H1 (cell line): ENCODE measurements around the gene PPP1R18. TPM values are rescaled to one million over a fixed set of nuclear protein-coding genes. Genes with fewer than 3 reads are reported as not detected.

Experiments
- CTCF ChIA-PET: fragments of 300-600 bp; sonication (Branson Sonifier 250); formaldehyde crosslinking; loops from one replicate; lab custom pipeline; 2021; ENCODE audit not compliant: partially characterized antibody; lab: Charles Lee
- POLR2A ChIA-PET: fragments of 300-600 bp; sonication (Branson Sonifier 250); formaldehyde crosslinking; loops from one replicate; lab custom pipeline; 2021; ENCODE audit warnings: inconsistent platforms; ENCODE audit not compliant: partially characterized antibody; lab: Charles Lee
- DNase-seq, 2 experiments: peaks; one replicate each; pipeline versions ENCODE4 v3.0.0 to v3.0.0-alpha.2; 2010 to 2022; ENCODE audit warnings: low spot score in 2 of 2, low read depth in 1 of 2, mixed read lengths in 1 of 2
- FAIRE-seq: peaks from 2 replicates; lab custom pipeline; 2011; peaks lifted over from hg19 to GRCh38; lab: Jason Lieb, UNC
- H2AFZ ChIP-seq: 2 replicates; pipeline ENCODE4 v1.8.1; 2012; ENCODE audit warnings: low read length, inconsistent platforms
- H2AK5ac ChIP-seq: 2 replicates; pipeline ENCODE4 v1.6.1; 2013; ENCODE audit warnings: low read depth, low read length
- H2BK120ac ChIP-seq: replicated peaks from 2 replicates; pipeline ENCODE3; 2013; ENCODE audit warnings: low read depth, low read length, inconsistent platforms
- H2BK12ac ChIP-seq: 2 replicates; pipeline ENCODE4 v1.6.1; 2013; ENCODE audit warnings: low read depth, low read length
- H2BK15ac ChIP-seq: 2 replicates; pipeline ENCODE4 v1.6.1; 2013; ENCODE audit warnings: low read length
- H2BK20ac ChIP-seq: 2 replicates; pipeline ENCODE4 v1.6.1; 2013; ENCODE audit warnings: low read length
- H2BK5ac ChIP-seq: 2 replicates; pipeline ENCODE4 v1.6.1; 2013; ENCODE audit warnings: low read depth, low read length
- H3K14ac ChIP-seq: 2 replicates; pipeline ENCODE4 v1.6.1; 2013; ENCODE audit warnings: inconsistent platforms; ENCODE audit not compliant: insufficient read length
- H3K18ac ChIP-seq: 2 replicates; pipeline ENCODE4 v1.6.1; 2013; ENCODE audit warnings: low read length; ENCODE audit errors: extremely low read depth
- H3K23ac ChIP-seq: 2 replicates; pipeline ENCODE4 v1.6.1; 2013; ENCODE audit warnings: inconsistent platforms; ENCODE audit not compliant: insufficient read length
- H3K23me2 ChIP-seq: 2 replicates; pipeline ENCODE4 v1.6.1; 2013; ENCODE audit warnings: low read depth, low read length
- H3K27ac ChIP-seq: 2 replicates; pipeline ENCODE4 v1.6.1; 2011; ENCODE audit warnings: low read depth, low read length, inconsistent platforms
- H3K27me3 ChIP-seq, 4 experiments: replicated peaks in 1 of 4; 1 replicate in 1 of 4; 2 replicates in 3 of 4; pipeline versions ENCODE4 v1.6.1 to v1.8.1; 2011 to 2013; ENCODE audit warnings: low read length in 3 of 4, mild to moderate bottlenecking in 3 of 4, inconsistent platforms in 2 of 4, mixed read lengths in 2 of 4, moderate library complexity in 1 of 4; ENCODE audit not compliant: control insufficient read depth in 3 of 4, insufficient read depth in 3 of 4; ENCODE audit errors: extremely low read depth in 1 of 4
- H3K36me3 ChIP-seq, 4 experiments: 2 replicates each; pipeline versions ENCODE4 v1.6.1 to v1.8.1; 2011 to 2013; ENCODE audit warnings: mild to moderate bottlenecking in 4 of 4, low read length in 3 of 4, moderate library complexity in 2 of 4, control low read depth in 1 of 4, inconsistent platforms in 1 of 4; ENCODE audit not compliant: insufficient read depth in 4 of 4, control insufficient read depth in 2 of 4
- H3K4ac ChIP-seq: replicated peaks from 2 replicates; pipeline ENCODE3; 2013; ENCODE audit warnings: low read length, low read depth, mixed read lengths, inconsistent platforms; ENCODE audit not compliant: insufficient read length
- H3K4me1 ChIP-seq, 4 experiments: replicated peaks in 1 of 4; 1 replicate in 1 of 4; 2 replicates in 3 of 4; pipeline versions ENCODE4 v1.6.1 to v1.8.1; 2011 to 2013; ENCODE audit warnings: low read length in 3 of 4, inconsistent platforms in 2 of 4, mixed read lengths in 1 of 4; ENCODE audit not compliant: insufficient read depth in 4 of 4, control insufficient read depth in 3 of 4
- H3K4me2 ChIP-seq, 2 experiments: 2 replicates each; pipeline versions ENCODE4 v1.6.1 to v1.8.1; 2011 to 2013; ENCODE audit warnings: low read depth in 2 of 2, low read length in 2 of 2, control low read depth in 1 of 2, inconsistent platforms in 1 of 2, mild to moderate bottlenecking in 1 of 2; ENCODE audit not compliant: insufficient read depth in 1 of 2
- H3K4me3 ChIP-seq, 4 experiments: fragments of 200-600, 300-600 bp in 1 of 4; sonication (generic), shearing (Covaris generic), sonication (Bioruptor Twin) in 1 of 4; 2 replicates each; pipeline versions ENCODE4 v1.5.1 to v1.8.1; 2011 to 2016; ENCODE audit warnings: low read length in 4 of 4, low read depth in 3 of 4, control low read depth in 2 of 4, inconsistent platforms in 2 of 4, mild to moderate bottlenecking in 2 of 4, mixed read lengths in 1 of 4, moderate library complexity in 1 of 4; ENCODE audit not compliant: insufficient read depth in 2 of 4; ENCODE audit errors: extremely low read depth in 1 of 4
- H3K56ac ChIP-seq: replicated peaks from 2 replicates; pipeline ENCODE3; 2013; ENCODE audit warnings: low read depth, mild to moderate bottlenecking, mixed read lengths, low read length, inconsistent platforms; ENCODE audit not compliant: insufficient read length
- H3K79me1 ChIP-seq: 2 replicates; pipeline ENCODE4 v1.6.1; 2013; ENCODE audit warnings: low read depth, low read length, control low read depth
- H3K79me2 ChIP-seq, 2 experiments: 2 replicates each; pipeline versions ENCODE4 v1.6.1 to v1.8.1; 2012 to 2013; ENCODE audit warnings: low read length in 2 of 2, mild to moderate bottlenecking in 2 of 2, inconsistent platforms in 1 of 2; ENCODE audit not compliant: insufficient read depth in 2 of 2, control insufficient read depth in 1 of 2
- H3K9ac ChIP-seq, 4 experiments: replicated peaks in 1 of 4; 1 replicate in 1 of 4; 2 replicates in 3 of 4; pipeline versions ENCODE4 v1.6.1 to v1.8.1; 2011 to 2013; ENCODE audit warnings: low read depth in 3 of 4, low read length in 3 of 4, control low read depth in 2 of 4, mild to moderate bottlenecking in 2 of 4, moderate library complexity in 2 of 4, inconsistent platforms in 1 of 4; ENCODE audit errors: extremely low read depth in 1 of 4
- H3K9me3 ChIP-seq, 2 experiments: 2 replicates each; pipeline versions ENCODE4 v1.6.1 to v1.8.1; 2012 to 2013; ENCODE audit warnings: mild to moderate bottlenecking in 2 of 2, moderate library complexity in 2 of 2, control low read depth in 1 of 2, inconsistent platforms in 1 of 2, low read depth in 1 of 2, low read length in 1 of 2, mixed read lengths in 1 of 2; ENCODE audit not compliant: insufficient read depth in 2 of 2
- H4K20me1 ChIP-seq, 2 experiments: replicated peaks in 1 of 2; 2 replicates each; pipeline versions ENCODE3 to v1.8.1; 2011 to 2013; ENCODE audit warnings: inconsistent platforms in 2 of 2, low read length in 2 of 2, mild to moderate bottlenecking in 1 of 2; ENCODE audit not compliant: insufficient read depth in 2 of 2, control insufficient read depth in 1 of 2
- H4K5ac ChIP-seq: 2 replicates; pipeline ENCODE4 v1.6.1; 2013; ENCODE audit warnings: low read length, low read depth, mixed read lengths, inconsistent platforms; ENCODE audit not compliant: insufficient read length
- H4K8ac ChIP-seq: 2 replicates; pipeline ENCODE4 v1.8.0; 2013; ENCODE audit warnings: mild to moderate bottlenecking, moderate library complexity, low read length, inconsistent platforms; ENCODE audit not compliant: insufficient read depth; ENCODE audit errors: extremely low read depth
- H4K91ac ChIP-seq: replicated peaks from 2 replicates; pipeline ENCODE3; 2013; ENCODE audit warnings: low read length, mixed read lengths, inconsistent platforms; ENCODE audit not compliant: insufficient read length
- ASH2L ChIP-seq: fragments of 200-600, 300-600 bp; sonication (generic); IDR thresholded peaks from one replicate; pipeline ENCODE4 v1.7.1; 2017; ENCODE audit warnings: low read length
- HDAC6 ChIP-seq: IDR thresholded peaks from one replicate; pipeline ENCODE4 v1.7.1; 2012; ENCODE audit warnings: low read depth, mild to moderate bottlenecking, inconsistent platforms, low read length, moderate library complexity
- POLR2AphosphoS5 ChIP-seq: IDR thresholded peaks from 2 replicates; pipeline ENCODE4 v1.6.1; 2011; ENCODE audit warnings: low read depth, low read length
- WGBS, 2 experiments: shearing (Covaris generic) in 1 of 2; methylation state at CpG; one replicate each; pipeline versions ENCODE4 v1.1.6 to v1.1.7; 2013 to 2015; ENCODE audit warnings: low lambda C conversion rate in 2 of 2, mixed read lengths in 2 of 2, inconsistent platforms in 1 of 2, low coverage in 1 of 2, missing lambda C conversion rate in 1 of 2; ENCODE audit not compliant: insufficient replicate concordance in 2 of 2, insufficient coverage in 1 of 2, insufficient read length in 1 of 2; ENCODE audit errors: extremely low coverage in 1 of 2, missing lambda C conversion rate in 1 of 2; 5-methylcytosine and 5-hydroxymethylcytosine counted together
- polyA plus RNA-seq, 7 experiments: library from polyadenylated mRNA; depleted of rRNA in 3 of 7; stranded (reverse) in 5 of 7; unstranded in 2 of 7; fragments of >200 nt in 5 of 7; fragments of 200-250 nt in 2 of 7; gene quantifications; 1 replicate in 5 of 7; 2 replicates in 1 of 7; 4 replicates in 1 of 7; pipeline versions ENCODE4 v1.2.1 to v1.2.3, GENCODE V29; 2011 to 2013; ENCODE audit warnings: missing spikeins in 2 of 7, mixed read lengths in 2 of 7
- total RNA-seq: library from RNA; stranded (reverse); fragmentation: NEBNext Ultra II Directional; extraction: Animal tissue kit (Norgen Biotek cat#: 25700); gene quantifications from 2 replicates; pipeline ENCODE4 v1.2.1, GENCODE V29; 2021

Gene PPP1R18
- total and polyA plus RNA-seq, 2 of the 8 experiments (the other 6 are each of a cell fraction or from before 2014, with no cell fraction given): 25.1 to 29.1 TPM

- 69% methylated on average over 1 of the region's 1 CpG; no CpG with 5 or more reads in 1 of the 2 experiments for WGBS, 2 experiments
- H2AFZ ChIP-seq: no peak overlapping the region
- H4K8ac ChIP-seq: no peak overlapping the region
- H2BK12ac ChIP-seq: no peak overlapping the region
- no peak overlapping the region for H3K14ac ChIP-seq
- no peak overlapping the region for H2BK20ac ChIP-seq
- H3K27me3 ChIP-seq: no peaks in the 10 kb centered on the region
- H2BK15ac ChIP-seq: no peak overlapping the region
- H4K20me1 ChIP-seq: peaks cover 0 to 5% of the 10 kb centered on the region in 2 experiments
- peaks cover 0 to 13% of the 10 kb centered on the region in 2 experiments; a peak in 2 of 4 replicates for H3K79me2 ChIP-seq
- H4K91ac ChIP-seq: no peak overlapping the region
- H3K9ac ChIP-seq: no peak overlapping the region
- H2AK5ac ChIP-seq: no peak overlapping the region
- peaks cover 29 to 60% (median 47%) of the 10 kb centered on the region in 4 experiments for H3K36me3 ChIP-seq
- FAIRE-seq (no peak), DNase-seq (no peak)
- ChIA-PET CTCF (interaction anchor here (1.1 to 2.5 kb wide), 6 partner anchors 9 to 19 kb away, joined by 3 to 19 read pairs (median 6); no protein-coding TSS in a partner anchor), POLR2A (interaction anchor here (0.8 to 35.9 kb wide), 7 partner anchors 6 to 107 kb away, joined by 3 to 732 read pairs (median 4); partner anchors contain the start of genes MDC1, NRM and TUBB)
- no peak for TF ChIP-seq HDAC6
- TF ChIP-seq ASH2L: no peak
- TF ChIP-seq POLR2AphosphoS5: no peak
- no peak overlapping the region for H3K4ac ChIP-seq
- H3K4me2 ChIP-seq: no peak overlapping the region
- no peak overlapping the region for H3K23ac ChIP-seq
- no peaks in the 10 kb centered on the region for H3K9me3 ChIP-seq
- no peaks in the 10 kb centered on the region; a peak in 5 of 7 replicates for H3K4me1 ChIP-seq
- peaks cover 3% of the 10 kb centered on the region; the same call in 1 of the 2 replicates for H3K79me1 ChIP-seq
- H2BK5ac ChIP-seq: no peak overlapping the region
- no peak overlapping the region for H2BK120ac ChIP-seq
- H3K18ac ChIP-seq: no peak overlapping the region
- peaks cover 5% of the 10 kb centered on the region for H3K23me2 ChIP-seq
- no peak overlapping the region for H4K5ac ChIP-seq
- H3K4me3 ChIP-seq: no peak overlapping the region
- H3K56ac ChIP-seq: no peak overlapping the region
- no peak overlapping the region for H3K27ac ChIP-seq
Observed at GRCh38 chr6:30711758-30712380, 25.4 kb upstream of the PPP1R18 start.
